Stimulated activated CD8-positive, alpha-beta memory T cell treated with anti-CD3 and anti-CD28 coated beads, Interleukin-12 subunit alpha, Interleukin-12 subunit beta, amount 100 ng/mL, for 24 hours (primary cell): ENCODE results near the gene VWCE.

Experiments used
- DNase-seq: peaks from one replicate; pipeline ENCODE4 v3.0.0-alpha.2; 2020; ENCODE audit errors: extremely low read depth

VWCE gene

DNA sequence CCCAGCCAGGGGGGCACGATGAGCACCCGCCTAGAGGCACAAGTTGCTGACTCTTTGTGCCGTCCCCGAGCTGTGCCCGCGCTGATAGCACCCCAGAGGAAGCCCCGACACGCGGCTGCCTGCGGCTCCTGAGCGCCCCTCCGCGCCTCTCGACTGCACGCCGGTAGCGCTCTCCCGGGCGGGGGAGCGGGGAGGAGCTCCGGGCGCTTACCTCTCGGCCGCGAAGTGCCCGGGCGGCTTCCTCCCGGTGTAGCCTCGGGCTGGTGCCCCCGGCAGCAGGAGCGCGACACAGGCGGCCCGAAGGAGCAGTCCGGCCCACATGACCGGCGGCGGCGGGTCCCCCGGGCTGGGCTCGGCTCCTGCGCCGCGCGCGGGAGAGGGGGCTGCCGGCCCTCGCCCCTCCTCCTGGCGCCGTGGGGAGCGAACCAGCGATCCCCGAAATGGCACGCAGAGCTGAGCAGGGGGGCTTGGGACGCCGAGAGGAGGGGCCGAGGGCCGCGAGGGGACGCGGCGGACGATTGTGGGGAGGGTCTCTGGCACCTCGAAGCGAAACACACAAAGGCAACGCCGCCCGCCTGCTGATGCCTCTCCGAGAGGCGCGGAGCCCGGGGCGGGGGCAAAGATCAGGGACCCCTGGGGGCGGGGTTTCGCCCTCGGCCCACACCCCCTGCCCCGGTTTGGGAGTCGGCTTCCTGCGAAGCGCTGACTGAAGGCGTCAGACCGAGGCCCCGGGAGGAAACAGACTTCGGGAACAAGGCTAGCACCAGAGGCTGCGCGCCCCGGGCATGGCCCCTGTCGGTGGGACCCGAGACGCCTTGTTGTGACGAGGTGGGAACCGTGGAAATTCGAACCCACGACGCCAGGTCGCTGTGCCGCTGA lies at the start of gene VWCE:
VWCE (minus strand) TSS at position 600 of the 879 bp plus-strand sequence; CDS start at position 321, 279 bp downstream.
- peak; percentile 31 for DNase-seq

DNA sequence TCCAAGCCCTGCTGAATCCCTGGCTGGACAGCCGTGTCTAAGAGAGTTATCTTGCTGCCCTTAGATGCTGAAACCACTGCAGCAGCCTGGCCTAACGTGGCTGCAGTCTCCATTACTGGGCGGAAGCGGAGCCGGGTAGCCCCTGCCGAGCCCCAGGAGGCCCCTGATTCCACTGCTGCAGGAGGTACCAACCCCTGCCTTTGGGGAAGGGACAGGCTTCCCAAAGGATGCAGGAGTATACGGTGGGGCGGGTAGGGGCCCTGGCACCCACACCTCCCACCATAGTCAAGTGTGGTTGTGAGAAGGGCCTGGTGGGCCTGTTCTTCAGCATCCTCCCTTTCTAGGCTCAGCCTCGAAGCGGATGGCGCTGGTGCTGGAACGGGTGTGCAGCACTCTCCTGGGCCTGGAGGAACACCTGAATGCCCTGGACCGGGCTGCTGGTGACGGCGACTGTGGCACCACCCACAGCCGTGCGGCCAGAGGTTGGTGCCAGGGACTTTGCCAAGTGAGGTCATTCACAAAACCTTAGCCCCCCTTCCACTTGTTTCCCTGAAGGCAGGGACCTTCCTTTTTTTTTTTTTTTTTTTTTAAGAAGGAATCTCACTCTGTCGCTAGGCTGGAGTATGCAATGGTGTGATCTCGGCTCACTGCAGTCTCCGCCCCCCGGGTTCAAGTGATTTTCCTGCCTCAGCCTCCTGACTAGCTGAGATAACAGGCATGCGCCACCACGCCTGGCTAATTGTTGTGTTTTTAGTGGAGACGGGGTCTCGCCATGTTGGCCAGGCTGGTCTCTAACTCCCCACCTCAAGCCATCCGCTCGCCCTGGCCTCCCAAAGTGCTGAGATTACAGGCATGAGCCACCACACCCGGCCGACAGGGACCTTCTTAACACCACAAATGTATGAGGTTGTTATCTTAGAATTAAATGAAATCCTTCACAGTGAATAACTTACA lies 49.0 kb upstream of the VWCE start:
- no peak for DNase-seq

- DNase-seq, result no peak
Measured at GRCh38 chr11:61342207-61342803, 47.2 kb upstream of the VWCE start.

DNA sequence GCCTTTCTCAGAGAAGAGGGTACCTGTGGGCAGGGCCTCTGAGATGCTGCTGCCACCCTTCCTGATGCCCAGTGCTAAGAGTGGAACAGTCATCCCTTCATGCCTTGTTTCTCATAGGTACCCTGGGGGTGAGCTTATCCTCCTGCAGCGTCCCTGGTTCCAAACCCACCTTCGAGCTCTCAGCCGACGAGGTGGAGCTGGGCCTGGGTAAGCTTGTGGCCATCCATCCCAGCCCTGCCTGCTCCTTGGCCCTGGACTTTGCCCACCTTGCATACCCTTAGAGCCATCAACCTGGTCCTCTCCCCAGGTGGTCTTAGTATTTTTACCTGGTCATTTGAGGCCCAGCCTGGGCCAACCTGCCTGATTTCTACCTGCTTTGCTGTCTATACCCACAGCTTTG lies 46.6 kb upstream of the VWCE start:
- no peak for DNase-seq

- DNase-seq, result no peak
Measured at GRCh38 chr11:61340979-61341378, 45.9 kb upstream of the VWCE start.

GRCh38 chr11:61339490-61339878 lies 44.4 kb upstream of the VWCE start:
- no peak for DNase-seq

GRCh38 chr11:61338783-61339489 lies 43.8 kb upstream of the VWCE start:
- no peak for DNase-seq

DNA sequence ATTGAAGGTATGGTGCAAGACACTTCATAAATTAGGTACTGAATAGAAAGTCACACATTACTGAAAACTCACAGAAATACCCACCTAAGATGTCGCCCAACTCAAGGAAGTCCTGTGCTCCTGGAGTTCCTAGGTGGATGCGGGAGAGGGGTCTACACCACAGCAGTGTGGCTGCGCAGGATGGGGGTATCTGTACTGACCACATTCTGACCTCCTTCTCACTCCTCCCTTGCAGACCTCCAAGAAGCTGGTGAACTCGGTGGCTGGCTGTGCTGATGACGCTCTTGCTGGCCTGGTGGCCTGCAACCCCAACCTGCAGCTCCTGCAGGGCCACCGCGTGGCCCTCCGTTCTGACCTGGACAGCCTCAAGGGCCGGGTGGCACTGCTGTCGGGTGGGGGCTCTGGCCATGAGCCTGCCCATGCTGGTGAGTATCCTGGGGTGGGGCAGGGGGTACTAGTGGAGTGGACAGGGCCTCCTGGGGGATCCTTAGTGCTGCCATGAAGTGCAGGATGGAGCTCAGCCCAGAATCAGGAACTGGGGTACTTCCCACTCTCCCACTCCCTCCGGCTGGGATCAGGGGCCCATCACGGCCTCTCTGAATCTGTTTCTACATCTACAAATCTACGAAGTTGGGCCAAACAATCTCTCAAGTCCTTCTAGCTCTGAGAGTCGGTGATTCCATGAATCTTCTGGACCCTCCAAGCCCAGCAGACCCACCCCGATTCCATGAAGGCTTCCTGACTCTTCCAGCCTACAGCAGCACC lies 42.8 kb upstream of the VWCE start:
- DNase-seq, result no peak

GRCh38 chr11:61336171-61336935 lies 41.2 kb upstream of the VWCE start:
- peak; percentile 51 for DNase-seq

- DNase-seq, result no peak
Measured at GRCh38 chr11:61335355-61335710, 40.2 kb upstream of the VWCE start.

DNA sequence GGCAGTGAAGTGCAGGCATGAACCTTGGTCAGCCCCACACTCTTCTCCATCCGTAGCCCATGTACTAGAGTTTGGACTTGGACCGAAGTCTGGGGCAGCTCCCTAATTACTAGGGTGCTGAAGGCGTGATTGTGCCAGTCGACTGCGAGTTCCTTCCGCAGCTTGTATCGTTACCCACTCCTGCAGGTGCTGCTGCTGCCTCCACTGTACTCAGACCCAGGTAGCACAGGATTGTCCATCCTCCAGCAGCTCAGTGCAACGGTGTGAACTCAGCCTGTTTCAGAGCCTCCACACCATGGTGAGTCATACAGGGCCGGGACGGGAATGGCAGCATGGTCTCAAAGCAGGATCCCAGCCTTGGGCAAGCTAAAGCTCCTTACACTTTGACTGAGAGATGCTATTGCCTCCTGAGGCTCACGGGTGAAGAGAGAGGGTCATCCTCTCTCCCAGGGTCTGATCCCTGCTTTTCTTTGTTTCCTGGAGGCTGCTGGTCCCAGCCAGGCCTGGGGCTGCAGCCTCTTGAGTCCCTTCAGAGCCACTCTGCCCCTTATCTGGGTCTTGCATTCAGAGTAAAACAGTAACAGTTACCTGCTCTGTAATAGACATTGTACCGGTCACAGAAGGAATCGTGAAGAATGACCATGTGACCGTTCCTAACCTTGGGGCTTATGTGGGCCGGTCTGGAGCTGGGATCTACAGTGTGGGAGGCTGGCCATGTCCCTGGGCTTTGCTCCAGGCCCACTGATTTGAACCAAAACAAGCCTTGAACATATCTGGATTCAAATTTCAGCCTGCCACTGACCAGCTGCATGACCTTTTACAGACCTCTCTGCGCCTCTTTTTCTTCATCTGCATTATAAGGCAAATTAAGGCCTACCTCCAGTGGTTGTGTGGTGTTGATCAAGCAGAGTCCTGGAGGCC lies 39.6 kb upstream of the VWCE start:
- no peak for DNase-seq

DNA sequence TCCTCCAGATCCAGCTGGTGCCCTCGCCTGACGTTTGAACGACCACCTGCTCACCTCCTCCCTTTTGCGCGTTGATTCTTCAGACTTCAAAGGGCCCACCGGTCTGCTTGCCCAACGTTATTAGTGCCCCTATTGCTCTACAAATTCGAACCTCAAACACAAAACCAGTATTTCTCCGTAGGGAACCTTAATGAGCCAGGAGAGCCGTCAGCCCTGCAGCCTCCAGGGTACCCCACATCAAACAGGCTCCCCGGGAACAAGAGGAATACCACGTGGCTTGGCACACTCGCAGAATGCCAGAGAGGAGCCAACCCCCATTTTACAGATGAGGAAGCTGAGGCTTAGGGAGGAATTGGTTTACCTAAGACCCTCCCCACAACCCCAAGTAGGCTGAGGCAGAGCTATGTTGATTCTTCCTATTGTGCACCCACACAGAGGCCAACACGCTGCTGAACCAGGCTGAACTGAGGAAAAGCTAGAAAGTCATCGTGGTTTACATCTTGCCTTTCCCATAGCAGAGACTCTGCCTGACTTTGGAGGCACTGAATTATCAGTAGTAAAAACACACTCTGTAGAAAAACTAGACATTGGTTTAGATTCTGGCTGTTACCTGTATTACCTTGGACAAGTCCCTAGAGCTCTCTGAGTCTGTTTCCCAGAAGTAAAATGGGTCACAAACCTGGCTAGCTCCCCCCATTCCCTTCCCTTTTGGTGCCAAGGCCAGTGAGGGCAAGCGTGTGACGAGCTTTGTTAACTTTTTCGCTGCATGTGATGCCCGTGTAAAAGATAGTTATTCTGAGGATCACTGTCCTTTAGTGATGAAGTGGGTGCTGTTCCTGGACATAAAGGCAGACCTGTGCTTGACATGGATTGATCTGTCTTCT lies 38.7 kb upstream of the VWCE start:
- DNase-seq, result no peak

DNA sequence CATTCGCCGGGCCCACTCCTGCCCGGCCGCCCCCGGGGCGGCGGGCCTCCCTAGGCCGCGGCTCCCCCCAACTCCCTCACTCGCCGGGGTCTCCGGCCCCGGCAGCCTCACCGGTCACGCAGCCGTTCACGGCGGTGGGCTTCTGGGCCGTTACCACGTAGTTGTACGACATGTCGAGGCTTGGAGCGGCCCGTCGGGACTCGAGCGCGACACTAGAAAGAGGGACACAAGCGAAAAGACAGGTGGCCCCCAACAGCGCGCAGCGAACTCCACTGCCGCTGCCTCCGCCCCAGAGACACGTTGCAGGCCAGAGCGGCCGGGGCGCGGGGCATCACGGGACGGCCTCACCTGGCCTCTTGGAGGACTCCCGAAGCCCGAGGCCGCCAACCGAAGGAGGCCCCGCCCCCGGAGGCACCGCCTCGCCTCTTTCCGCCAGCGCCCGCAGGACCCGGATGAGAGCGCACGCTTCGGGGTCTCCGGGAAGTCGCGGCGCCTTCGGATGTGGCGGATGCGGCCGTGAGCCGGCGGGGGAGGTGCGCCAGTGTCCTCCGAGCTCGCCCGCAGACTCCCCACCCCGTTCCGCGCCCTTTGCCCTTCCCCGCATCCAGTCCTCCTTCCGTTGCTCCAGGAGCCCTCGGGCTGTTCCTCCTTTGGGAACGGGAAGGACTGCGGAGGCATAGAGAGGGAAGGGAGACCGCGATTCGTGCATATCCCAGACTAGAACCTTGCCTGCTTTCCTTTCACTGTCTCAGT lies 37.9 kb upstream of the VWCE start, which contains the start of the genes DDB1 and TKFC:
DDB1 (minus strand) TSS at position 309 of the 753 bp plus-strand sequence; CDS start at position 172, 137 bp downstream.
TKFC (plus strand) TSS at position 432 of the 753 bp plus-strand sequence. CDS start 1,501 bp downstream, outside the sequence.
- peak; percentile 95 for DNase-seq

DNA sequence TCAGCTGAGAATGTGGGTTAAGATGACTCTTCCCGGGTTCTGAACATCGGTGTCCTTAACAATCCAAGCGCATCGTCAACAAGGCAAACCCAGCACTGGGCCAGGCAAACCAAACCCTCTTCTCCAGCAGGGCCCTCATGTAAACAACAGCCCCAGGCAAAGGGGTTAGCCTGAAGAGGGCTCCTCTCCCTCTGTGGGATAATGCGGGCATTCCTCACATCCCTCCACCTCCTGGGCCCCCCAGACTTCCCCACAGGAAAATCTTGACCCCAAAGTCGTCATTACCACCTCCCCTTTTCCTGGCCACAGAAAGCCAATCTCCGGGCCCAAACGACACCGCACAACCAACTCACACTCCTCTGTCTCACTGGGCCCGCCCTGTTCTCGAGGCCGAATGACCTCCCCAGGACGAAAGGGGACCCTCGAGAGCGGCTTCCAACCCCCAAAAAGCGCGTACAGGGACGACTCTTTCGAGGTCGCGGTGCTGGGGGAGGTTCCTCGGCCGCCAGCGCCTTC lies 37.2 kb upstream of the VWCE start:
- DNase-seq, result no peak

GRCh38 chr11:61331651-61332050 lies 36.5 kb upstream of the VWCE start:
- no peak for DNase-seq

- DNase-seq, result no peak
Measured at GRCh38 chr11:61329871-61330270, 34.8 kb upstream of the VWCE start.

DNA sequence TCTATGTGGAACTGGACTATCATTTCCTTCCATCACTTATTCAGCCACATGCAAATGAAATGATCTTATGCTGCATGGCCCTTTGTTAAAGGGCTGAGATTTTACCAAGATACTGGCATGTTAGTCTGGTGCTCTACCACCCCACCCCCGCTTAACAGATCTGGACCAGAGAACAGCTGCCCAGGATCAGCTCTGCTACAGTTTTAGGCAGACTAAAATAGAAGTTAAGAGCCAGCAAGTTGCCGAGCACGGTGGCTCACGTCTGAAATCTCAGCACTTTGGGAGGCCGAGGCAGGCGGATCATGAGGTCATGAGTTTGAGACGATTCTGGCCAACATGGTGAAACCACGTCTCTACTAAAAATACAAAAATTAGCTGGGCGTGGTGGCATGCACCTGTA lies 33.2 kb upstream of the VWCE start:
- DNase-seq, result no peak
